ENCODE measurements around the gene NAT16. TPM values are rescaled to one million over a fixed set of nuclear protein-coding genes. Genes with fewer than 3 reads are reported as not detected.
A peak's percentile ranks its signal among the peaks of the same experiment; 100 is the strongest.

Gene NAT16
- polyA plus RNA-seq, 1 donor from 2014 or later = 4.5 TPM

DNA sequence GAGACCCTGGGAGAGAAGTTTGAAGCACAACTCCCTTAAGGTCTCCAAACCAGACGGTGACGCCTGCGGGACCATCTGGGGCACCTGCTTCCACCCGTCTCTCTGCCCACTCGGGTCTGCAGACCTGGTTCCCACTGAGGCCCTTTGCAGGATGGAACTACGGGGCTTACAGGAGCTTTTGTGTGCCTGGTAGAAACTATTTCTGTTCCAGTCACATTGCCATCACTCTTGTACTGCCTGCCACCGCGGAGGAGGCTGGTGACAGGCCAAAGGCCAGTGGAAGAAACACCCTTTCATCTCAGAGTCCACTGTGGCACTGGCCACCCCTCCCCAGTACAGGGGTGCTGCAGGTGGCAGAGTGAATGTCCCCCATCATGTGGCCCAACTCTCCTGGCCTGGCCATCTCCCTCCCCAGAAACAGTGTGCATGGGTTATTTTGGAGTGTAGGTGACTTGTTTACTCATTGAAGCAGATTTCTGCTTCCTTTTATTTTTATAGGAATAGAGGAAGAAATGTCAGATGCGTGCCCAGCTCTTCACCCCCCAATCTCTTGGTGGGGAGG is 42.4 kb downstream of the NAT16 start:
- Histone ChIP-seq H3K79me2 (replicated peaks; ENCODE audit: insufficient read depth, low read length) (no peaks in the 10 kb centered on the region), H3K9ac (ENCODE audit: low read length) (no peak overlapping the region), H3K4me3 (ENCODE audit: low read length) (no peak overlapping the region), H3K9me2 (ENCODE audit: insufficient read depth, low read length) (no peaks in the 10 kb centered on the region), H4K20me1 (ENCODE audit: insufficient read depth) (no peaks in the 10 kb centered on the region), H3K27me3 (ENCODE audit: insufficient read depth, low read depth, low read length) (no peaks in the 10 kb centered on the region), H3K4me2 (ENCODE audit: low read length) (no peak overlapping the region), H3K36me3 (ENCODE audit: insufficient read depth, low read length) (no peaks in the 10 kb centered on the region), H3K9me3 (ENCODE audit: low read length) (no peaks in the 10 kb centered on the region), H2AFZ (ENCODE audit: low read depth, low read length) (no peak overlapping the region), H3F3A (ENCODE audit: insufficient read depth, low read length, poor library complexity, severe bottlenecking) (no peaks in the 10 kb centered on the region), H3K27ac (ENCODE audit: low read length) (no peak overlapping the region)
- TF ChIP-seq RAD21 (conservative IDR thresholded peaks at IDR 0.05) (no peak), POLR2AphosphoS5 (IDR thresholded peaks at IDR 0.05) (no peak), SMC3 (conservative IDR thresholded peaks at IDR 0.05; ENCODE audit: poor library complexity) (no peak), EP300 (conservative IDR thresholded peaks at IDR 0.05; ENCODE audit: poor library complexity, severe bottlenecking) (no peak), EZH2 (IDR thresholded peaks at IDR 0.05; ENCODE audit: borderline replicate concordance, insufficient read depth, low read length, poor library complexity, severe bottlenecking) (no peak), TAF1 (IDR thresholded peaks at IDR 0.05; ENCODE audit: low read depth) (no peak), MXI1 (conservative IDR thresholded peaks at IDR 0.05; ENCODE audit: poor library complexity, severe bottlenecking) (no peak)
- TF ChIP-seq, protein P1, sequence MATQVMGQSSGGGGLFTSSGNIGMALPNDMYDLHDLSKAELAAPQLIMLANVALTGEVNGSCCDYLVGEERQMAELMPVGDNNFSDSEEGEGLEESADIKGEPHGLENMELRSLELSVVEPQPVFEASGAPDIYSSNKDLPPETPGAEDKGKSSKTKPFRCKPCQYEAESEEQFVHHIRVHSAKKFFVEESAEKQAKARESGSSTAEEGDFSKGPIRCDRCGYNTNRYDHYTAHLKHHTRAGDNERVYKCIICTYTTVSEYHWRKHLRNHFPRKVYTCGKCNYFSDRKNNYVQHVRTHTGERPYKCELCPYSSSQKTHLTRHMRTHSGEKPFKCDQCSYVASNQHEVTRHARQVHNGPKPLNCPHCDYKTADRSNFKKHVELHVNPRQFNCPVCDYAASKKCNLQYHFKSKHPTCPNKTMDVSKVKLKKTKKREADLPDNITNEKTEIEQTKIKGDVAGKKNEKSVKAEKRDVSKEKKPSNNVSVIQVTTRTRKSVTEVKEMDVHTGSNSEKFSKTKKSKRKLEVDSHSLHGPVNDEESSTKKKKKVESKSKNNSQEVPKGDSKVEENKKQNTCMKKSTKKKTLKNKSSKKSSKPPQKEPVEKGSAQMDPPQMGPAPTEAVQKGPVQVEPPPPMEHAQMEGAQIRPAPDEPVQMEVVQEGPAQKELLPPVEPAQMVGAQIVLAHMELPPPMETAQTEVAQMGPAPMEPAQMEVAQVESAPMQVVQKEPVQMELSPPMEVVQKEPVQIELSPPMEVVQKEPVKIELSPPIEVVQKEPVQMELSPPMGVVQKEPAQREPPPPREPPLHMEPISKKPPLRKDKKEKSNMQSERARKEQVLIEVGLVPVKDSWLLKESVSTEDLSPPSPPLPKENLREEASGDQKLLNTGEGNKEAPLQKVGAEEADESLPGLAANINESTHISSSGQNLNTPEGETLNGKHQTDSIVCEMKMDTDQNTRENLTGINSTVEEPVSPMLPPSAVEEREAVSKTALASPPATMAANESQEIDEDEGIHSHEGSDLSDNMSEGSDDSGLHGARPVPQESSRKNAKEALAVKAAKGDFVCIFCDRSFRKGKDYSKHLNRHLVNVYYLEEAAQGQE (IDR thresholded peaks at IDR 0.05; ENCODE audit: borderline replicate concordance) = no peak
- TF ChIP-seq, protein P2, sequence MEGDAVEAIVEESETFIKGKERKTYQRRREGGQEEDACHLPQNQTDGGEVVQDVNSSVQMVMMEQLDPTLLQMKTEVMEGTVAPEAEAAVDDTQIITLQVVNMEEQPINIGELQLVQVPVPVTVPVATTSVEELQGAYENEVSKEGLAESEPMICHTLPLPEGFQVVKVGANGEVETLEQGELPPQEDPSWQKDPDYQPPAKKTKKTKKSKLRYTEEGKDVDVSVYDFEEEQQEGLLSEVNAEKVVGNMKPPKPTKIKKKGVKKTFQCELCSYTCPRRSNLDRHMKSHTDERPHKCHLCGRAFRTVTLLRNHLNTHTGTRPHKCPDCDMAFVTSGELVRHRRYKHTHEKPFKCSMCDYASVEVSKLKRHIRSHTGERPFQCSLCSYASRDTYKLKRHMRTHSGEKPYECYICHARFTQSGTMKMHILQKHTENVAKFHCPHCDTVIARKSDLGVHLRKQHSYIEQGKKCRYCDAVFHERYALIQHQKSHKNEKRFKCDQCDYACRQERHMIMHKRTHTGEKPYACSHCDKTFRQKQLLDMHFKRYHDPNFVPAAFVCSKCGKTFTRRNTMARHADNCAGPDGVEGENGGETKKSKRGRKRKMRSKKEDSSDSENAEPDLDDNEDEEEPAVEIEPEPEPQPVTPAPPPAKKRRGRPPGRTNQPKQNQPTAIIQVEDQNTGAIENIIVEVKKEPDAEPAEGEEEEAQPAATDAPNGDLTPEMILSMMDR (IDR thresholded peaks at IDR 0.05; ENCODE audit: poor library complexity, severe bottlenecking) = no peak

DNA sequence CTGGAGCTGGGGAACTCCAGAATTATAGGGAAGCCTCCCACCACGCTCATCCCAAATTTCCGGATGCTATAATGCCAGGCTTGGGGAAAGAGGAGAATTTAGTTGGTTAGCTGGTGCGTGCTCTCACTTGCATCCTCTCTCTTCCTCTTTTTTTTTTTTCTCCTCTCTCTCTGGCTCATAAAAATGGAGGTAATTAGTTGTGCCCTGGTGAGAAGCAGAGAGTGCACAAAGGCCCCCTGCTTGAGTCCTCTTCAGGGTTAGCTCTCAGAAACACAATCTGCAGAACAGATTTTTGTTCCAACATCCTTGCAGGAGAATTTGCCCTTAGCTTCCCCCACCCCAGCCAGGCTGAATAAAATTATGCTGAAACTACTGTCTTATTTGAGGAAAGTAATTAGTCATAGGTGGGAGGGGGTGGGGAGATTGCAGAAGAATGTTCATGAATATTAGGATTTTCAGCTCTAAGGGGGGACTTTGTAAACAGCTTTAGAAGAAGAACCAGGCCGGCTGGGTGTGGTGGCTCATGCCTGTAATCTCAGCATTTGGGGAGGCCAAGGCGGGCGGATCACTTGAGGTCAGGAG is 45.6 kb downstream of the NAT16 start:
- H3K4me3 ChIP-seq (ENCODE audit: low read length) = no peak overlapping the region
- no peaks in the 10 kb centered on the region for H3K9me3 ChIP-seq (ENCODE audit: low read length)
- no peaks in the 10 kb centered on the region for H3K36me3 ChIP-seq (ENCODE audit: insufficient read depth, low read length)
- no peaks in the 10 kb centered on the region for H3F3A ChIP-seq (ENCODE audit: insufficient read depth, low read length, poor library complexity, severe bottlenecking)
- H3K27me3 ChIP-seq (ENCODE audit: insufficient read depth, low read depth, low read length) = no peaks in the 10 kb centered on the region
- TF ChIP-seq, protein P1 (IDR thresholded peaks at IDR 0.05; ENCODE audit: borderline replicate concordance) = no peak
- no peak overlapping the region for H2AFZ ChIP-seq (ENCODE audit: low read depth, low read length)
- no peak overlapping the region for H3K9ac ChIP-seq (ENCODE audit: low read length)
- H4K20me1 ChIP-seq (ENCODE audit: insufficient read depth) = no peaks in the 10 kb centered on the region
- no peaks in the 10 kb centered on the region for H3K79me2 ChIP-seq (replicated peaks; ENCODE audit: insufficient read depth, low read length)
- H3K9me2 ChIP-seq (ENCODE audit: insufficient read depth, low read length) = no peaks in the 10 kb centered on the region
- peak overlapping the region; percentile 7 for H3K27ac ChIP-seq (ENCODE audit: low read length)
- no peak overlapping the region for H3K4me2 ChIP-seq (ENCODE audit: low read length)
